Measurements from ENCODE around the gene SORCS1.

GRCh38 chr10:107085665-107086525 is 78.6 kb downstream of the SORCS1 start:
- TF ChIP-seq POLR2AphosphoS5 (IDR thresholded peaks at IDR 0.05; ENCODE audit: low read depth, low read length): no peak
- TF ChIP-seq MAX (IDR thresholded peaks at IDR 0.05; ENCODE audit: low read depth): no peak
- no peak for TF ChIP-seq CTCF (IDR thresholded peaks at IDR 0.05)
- no peak for TF ChIP-seq MXI1 (IDR thresholded peaks at IDR 0.05; ENCODE audit: low read depth, low read length)
